ENCODE results near the gene UBL7. TPM values are rescaled to one million over a fixed set of nuclear protein-coding genes. Genes with fewer than 3 reads are reported as not detected.
A peak's percentile ranks its signal among the peaks of the same experiment; 100 is the strongest.

The UBL7 gene
- total RNA-seq, 2 donors from 2014 or later = 39.0 to 43.5 TPM

GRCh38 chr15:74428970-74429780 lies 31.8 kb downstream of the UBL7 start:
- no peak for DNase-seq
- ATAC-seq = no peak
- intact Hi-C loops (cut with DNase I) = loop anchor here in 1 of 2 donors (5.0 kb wide), 1 partner anchor 37 kb away; no protein-coding TSS in a partner anchor

GRCh38 chr15:74428442-74428787 lies 32.5 kb downstream of the UBL7 start:
- ATAC-seq (no peak), DNase-seq (no peak)
- intact Hi-C loops (cut with DNase I) = loop anchor here in 1 of 2 donors (5.0 kb wide), 1 partner anchor 36 kb away; no protein-coding TSS in a partner anchor

GRCh38 chr15:74427607-74428441 lies 33.1 kb downstream of the UBL7 start:
- DNase-seq = no peak
- ATAC-seq = no peak
- intact Hi-C loops (cut with DNase I) = loop anchor here in 1 of 2 donors (5.0 kb wide), 1 partner anchor 36 kb away; no protein-coding TSS in a partner anchor

GRCh38 chr15:74426404-74427281 lies 34.3 kb downstream of the UBL7 start:
- intact Hi-C loops (cut with DNase I) = loop anchor here in 1 of 2 donors (5.0 kb wide), 1 partner anchor 34 kb away; no protein-coding TSS in a partner anchor
- ATAC-seq = no peak
- DNase-seq = no peak

- intact Hi-C loops (cut with DNase I) = loop anchor here in 1 of 2 donors (5.0 kb wide), 1 partner anchor 33 kb away; no protein-coding TSS in a partner anchor
- ATAC-seq (no peak), DNase-seq (no peak)
Measured at GRCh38 chr15:74425630-74426029, 35.3 kb downstream of the UBL7 start.

GRCh38 chr15:74424901-74425528 lies 35.9 kb downstream of the UBL7 start:
- DNase-seq (no peak), ATAC-seq (no peak)
- intact Hi-C loops (cut with DNase I) = loop anchor here in 1 of 2 donors (5.0 kb wide), 1 partner anchor 33 kb away; no protein-coding TSS in a partner anchor

GRCh38 chr15:74423431-74424257 lies 37.3 kb downstream of the UBL7 start:
- no peak for ATAC-seq
- no peak for DNase-seq
- intact Hi-C loops (cut with DNase I) = no loop called here

- intact Hi-C loops (cut with DNase I) = no loop called here
- peak; percentile 44 to 68 for ATAC-seq
Measured at GRCh38 chr15:74422652-74423430, 38.1 kb downstream of the UBL7 start.

GRCh38 chr15:74422265-74422651 lies 38.7 kb downstream of the UBL7 start:
- DNase-seq (no peak), ATAC-seq (no peak)
- intact Hi-C loops (cut with DNase I) = no loop called here

More at GRCh38 chr15:74422652-74423430, 38.1 kb downstream of the UBL7 start:
- DNase-seq = no peak

- DNase-seq (no peak), ATAC-seq (no peak)
- intact Hi-C loops (cut with DNase I) = no loop called here
Measured at GRCh38 chr15:74421302-74422245, 39.4 kb downstream of the UBL7 start.

GRCh38 chr15:74420193-74420905 lies 40.6 kb downstream of the UBL7 start:
- intact Hi-C loops (cut with DNase I) = no loop called here
- ATAC-seq = peak; percentile 49 to 54

GRCh38 chr15:74419432-74419831 lies 41.5 kb downstream of the UBL7 start:
- intact Hi-C loops (cut with DNase I) = no loop called here
- ATAC-seq (no peak), DNase-seq (no peak)

More at GRCh38 chr15:74420193-74420905, 40.6 kb downstream of the UBL7 start:
- DNase-seq = no peak

GRCh38 chr15:74418575-74419338 lies 42.2 kb downstream of the UBL7 start:
- intact Hi-C loops (cut with DNase I) = no loop called here
- DNase-seq = no peak
- ATAC-seq = no peak

GRCh38 chr15:74417670-74418069 lies 43.3 kb downstream of the UBL7 start:
- DNase-seq (no peak), ATAC-seq (no peak)
- intact Hi-C loops (cut with DNase I) = no loop called here
